HCT116 (cell line): ENCODE data around the gene MYLK. TPM values are rescaled to one million over a fixed set of nuclear protein-coding genes. Genes with fewer than 3 reads are reported as not detected.

ENCODE experiments used
- ATAC-seq: fragments of 200-7000 bp; cut with Tn5 transposase; 2 replicates; pipeline ENCODE4 v1.9.1; 2020; ENCODE audit warnings: mild to moderate bottlenecking, moderate library complexity
- BruUV-seq: library from RNA; stranded (reverse); fragments of 400-500 nt; replicated peaks from 2 replicates; lab custom pipeline; 2021; lab: Mats Ljungman, UMichigan
- CTCF ChIA-PET: fragments of 300-600 bp; sonication (Branson Sonifier 250); formaldehyde crosslinking; loops from one replicate; lab custom pipeline; 2021; ENCODE audit warnings: antibody characterized with exemption; lab: Charles Lee
- POLR2A ChIA-PET: fragments of 300-600, 350-600 bp; sonication (Branson Sonifier 250); formaldehyde crosslinking; loops from one replicate; lab custom pipeline; 2021; ENCODE audit warnings: antibody characterized with exemption; lab: Charles Lee
- RAD21 ChIA-PET, 2 experiments: fragments of 300-600 bp; sonication (Branson Sonifier 250); formaldehyde crosslinking; loops; one replicate each; lab custom pipeline; 2023; ENCODE audit warnings: low total read pairs in 2 of 2; ENCODE audit not compliant: uncharacterized antibody in 2 of 2, unreplicated experiment in 2 of 2, low non-redundant PET in 1 of 2; lab: Charles Lee
- DNase-seq: peaks from one replicate; pipeline ENCODE4 v3.0.0-alpha.2; 2010; ENCODE audit warnings: low read depth, low spot score
- H2AFZ ChIP-seq: fragments of 200-600 bp; shearing (Covaris generic), sonication (generic); 2 replicates; pipeline ENCODE4 v1.6.1; 2017; ENCODE audit warnings: low read depth, mixed run types, mixed read lengths, antibody characterized with exemption, low read length; ENCODE audit not compliant: poor library complexity, severe bottlenecking
- H3K27ac ChIP-seq: 2 replicates; pipeline ENCODE4 v1.5.1; 2012; ENCODE audit warnings: low read depth, low read length
- H3K27me3 ChIP-seq: fragments of 200-600 bp; sonication (generic); 2 replicates; pipeline ENCODE4 v1.6.1; 2016; ENCODE audit warnings: mixed run types, low read length, mixed read lengths; ENCODE audit not compliant: insufficient read depth
- H3K36me3 ChIP-seq, 2 experiments: fragments of 200-500 bp in 1 of 2; fragments of 200-600 bp in 1 of 2; sonication (Bioruptor generic) in 1 of 2; sonication (generic) in 1 of 2; 2 replicates each; pipeline versions ENCODE4 v1.5.1 to v1.6.1; 2014 to 2016; ENCODE audit warnings: low read length in 2 of 2, inconsistent platforms in 1 of 2, mixed read lengths in 1 of 2, mixed run types in 1 of 2; ENCODE audit not compliant: insufficient read depth in 2 of 2, control insufficient read depth in 1 of 2
- H3K4me1 ChIP-seq, 2 experiments: fragments of 200-600 bp in 1 of 2; sonication (generic) in 1 of 2; 2 replicates each; pipeline versions ENCODE4 v1.5.1 to v1.6.1; 2012 to 2017; ENCODE audit warnings: low read length in 2 of 2, inconsistent platforms in 1 of 2, mild to moderate bottlenecking in 1 of 2, mixed read lengths in 1 of 2, mixed run types in 1 of 2, moderate library complexity in 1 of 2; ENCODE audit not compliant: insufficient read depth in 2 of 2, control insufficient read depth in 1 of 2
- H3K4me2 ChIP-seq: fragments of 200-600 bp; sonication (generic); 2 replicates; pipeline ENCODE4 v1.6.1; 2017; ENCODE audit warnings: mixed run types, low read length, mixed read lengths
- H3K4me3 ChIP-seq, 2 experiments: fragments of 200-600 bp in 1 of 2; sonication (generic) in 1 of 2; replicated peaks in 1 of 2; 2 replicates each; pipeline ENCODE4 v1.5.1; 2011 to 2016; ENCODE audit warnings: low read length in 2 of 2, control low read depth in 1 of 2, low read depth in 1 of 2, mild to moderate bottlenecking in 1 of 2, mixed read lengths in 1 of 2, mixed run types in 1 of 2
- H3K79me2 ChIP-seq: fragments of 200-600 bp; sonication (generic); 2 replicates; pipeline ENCODE4 v1.6.1; 2017; ENCODE audit warnings: mild to moderate bottlenecking, mixed run types, low read length, moderate library complexity, mixed read lengths; ENCODE audit not compliant: insufficient read depth
- H3K9ac ChIP-seq: fragments of 200-600 bp; sonication (generic); 2 replicates; pipeline ENCODE4 v1.6.1; 2016; ENCODE audit warnings: low read length, mixed read lengths
- H3K9me2 ChIP-seq: fragments of 200-600 bp; sonication (generic), shearing (Covaris generic); 2 replicates; pipeline ENCODE4 v1.6.1; 2017; ENCODE audit warnings: mixed run types, mild to moderate bottlenecking, moderate library complexity; ENCODE audit not compliant: insufficient read depth
- H3K9me3 ChIP-seq, 2 experiments: fragments of 200-500 bp in 1 of 2; fragments of 200-600 bp in 1 of 2; sonication (Bioruptor generic) in 1 of 2; sonication (generic) in 1 of 2; 2 replicates each; pipeline ENCODE4 v1.6.1; 2014 to 2017; ENCODE audit warnings: low read length in 2 of 2, mixed read lengths in 2 of 2, inconsistent platforms in 1 of 2, low read depth in 1 of 2, mild to moderate bottlenecking in 1 of 2, mixed run types in 1 of 2, moderate library complexity in 1 of 2; ENCODE audit not compliant: control insufficient read depth in 1 of 2, insufficient read depth in 1 of 2
- H4K20me1 ChIP-seq: fragments of 200-600 bp; sonication (generic), shearing (Covaris generic); 2 replicates; pipeline ENCODE4 v1.6.1; 2017; ENCODE audit warnings: mixed run types, mild to moderate bottlenecking, moderate library complexity; ENCODE audit not compliant: insufficient read depth
- CBX3 ChIP-seq: IDR thresholded peaks from 2 replicates; pipeline ENCODE4 v1.6.1; 2012; ENCODE audit warnings: low read depth
- CEBPB ChIP-seq: IDR thresholded peaks from 2 replicates; pipeline ENCODE4 v1.6.1; 2012; ENCODE audit warnings: low read depth
- EGR1 ChIP-seq: IDR thresholded peaks from 2 replicates; pipeline ENCODE4 v1.6.1; 2012; ENCODE audit warnings: low read depth
- ELF1 ChIP-seq: IDR thresholded peaks from 2 replicates; pipeline ENCODE4 v1.6.1; 2012; ENCODE audit warnings: low read depth, borderline replicate concordance
- EZH2 ChIP-seq: fragments of 200-600 bp; sonication (generic); IDR thresholded peaks from 2 replicates; pipeline ENCODE4 v1.6.1; 2017; ENCODE audit warnings: antibody characterized with exemption, mixed run types
- FOSL1 ChIP-seq: IDR thresholded peaks from 2 replicates; pipeline ENCODE4 v1.6.1; 2012; ENCODE audit warnings: low read depth
- JUND ChIP-seq: IDR thresholded peaks from 2 replicates; pipeline ENCODE4 v1.6.1; 2012
- POLR2AphosphoS5 ChIP-seq: IDR thresholded peaks from 2 replicates; pipeline ENCODE4 v1.6.1; 2011; ENCODE audit warnings: mild to moderate bottlenecking, low read depth, low read length, moderate library complexity
- SP1 ChIP-seq: IDR thresholded peaks from 2 replicates; pipeline ENCODE4 v1.6.1; 2012; ENCODE audit warnings: low read depth
- SRF ChIP-seq: IDR thresholded peaks from 2 replicates; pipeline ENCODE4 v1.6.1; 2012; ENCODE audit warnings: low read depth
- TCF7L2 ChIP-seq: IDR thresholded peaks from 2 replicates; pipeline ENCODE4 v1.7.0; 2011; ENCODE audit warnings: borderline replicate concordance, inconsistent platforms; ENCODE audit not compliant: insufficient read depth, insufficient read length; ENCODE audit errors: extremely low read depth
- ZFX ChIP-seq: fragments of 450-650 bp; IDR thresholded peaks from 2 replicates; pipeline ENCODE4 v1.6.1; 2017
- ZNF274 ChIP-seq: fragments of 200-500 bp; sonication (Bioruptor generic); IDR thresholded peaks from 2 replicates; pipeline ENCODE4 v1.6.1; 2014; ENCODE audit warnings: mild to moderate bottlenecking, low read depth, low read length, inconsistent platforms
- intact Hi-C: fragments of 100-400 bp; cut with micrococcal nuclease; formaldehyde crosslinking; loops from 2 replicates; pipeline ENCODE4 v1.10.0; 2022
- total RNA-seq: library from RNA; stranded (reverse); gene quantifications from one replicate; pipeline ENCODE4 v1.2.1, GENCODE V29; 2021; ENCODE audit not compliant: unreplicated experiment
- TF ChIP-seq, protein P1 (sequence below): IDR thresholded peaks from 2 replicates; pipeline ENCODE4 v1.6.1; 2012
- TF ChIP-seq, protein P2 (sequence below), 3 experiments: fragments of 200-600 bp in 1 of 3; sonication (generic) in 1 of 3; IDR thresholded peaks in 2 of 3; conservative IDR thresholded peaks in 1 of 3; 2 replicates each; pipeline ENCODE4 v1.5.1; 2012 to 2017; ENCODE audit warnings: low read depth in 2 of 3, low read length in 2 of 3, antibody characterized with exemption in 1 of 3, borderline replicate concordance in 1 of 3, control low read depth in 1 of 3, mild to moderate bottlenecking in 1 of 3, mixed read lengths in 1 of 3, mixed run types in 1 of 3, moderate library complexity in 1 of 3; ENCODE audit not compliant: insufficient read depth in 1 of 3
- TF ChIP-seq, protein P3 (sequence below): IDR thresholded peaks from 2 replicates; pipeline ENCODE4 v1.6.1; 2012; ENCODE audit warnings: low read depth
- TF ChIP-seq, protein P4 (sequence below): IDR thresholded peaks from 2 replicates; pipeline ENCODE4 v1.6.1; 2011; ENCODE audit warnings: mild to moderate bottlenecking, low read length, moderate library complexity; ENCODE audit not compliant: insufficient replicate concordance; ENCODE audit errors: extremely low read depth
- TF ChIP-seq, protein P5 (sequence below): IDR thresholded peaks from 2 replicates; pipeline ENCODE4 v1.6.1; 2012

MYLK gene
- total RNA-seq, 1 experiment from 2014 or later = 3.8 TPM

- TF ChIP-seq, protein P1, sequence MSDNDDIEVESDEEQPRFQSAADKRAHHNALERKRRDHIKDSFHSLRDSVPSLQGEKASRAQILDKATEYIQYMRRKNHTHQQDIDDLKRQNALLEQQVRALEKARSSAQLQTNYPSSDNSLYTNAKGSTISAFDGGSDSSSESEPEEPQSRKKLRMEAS = no peak
- TF ChIP-seq CBX3 = no peak
Measured at GRCh38 chr3:123778991-123779622, 105.0 kb downstream of the MYLK start (continued).

- POLR2A ChIA-PET = no interaction called here
- no peaks in the 10 kb centered on the region for H3K36me3 ChIP-seq
- H3K9me3 ChIP-seq = no peaks in the 10 kb centered on the region
- no peak overlapping the region for H3K9ac ChIP-seq
- no TSS peak for BruUV-seq
- CTCF ChIA-PET = no interaction called here
- H4K20me1 ChIP-seq = no peaks in the 10 kb centered on the region
- DNase-seq = no peak
- intact Hi-C loops = no loop called here
- no peaks in the 10 kb centered on the region for H3K79me2 ChIP-seq
- H3K27me3 ChIP-seq = no peaks in the 10 kb centered on the region
- H3K9me2 ChIP-seq = no peaks in the 10 kb centered on the region
- RAD21 ChIA-PET = no interaction called here
- no peak overlapping the region for H3K4me3 ChIP-seq
- no peak overlapping the region for H3K4me2 ChIP-seq
- H2AFZ ChIP-seq = no peak overlapping the region
- no peak for ATAC-seq
- no peaks in the 10 kb centered on the region; a peak in 1 of 4 replicates for H3K4me1 ChIP-seq
- H3K27ac ChIP-seq = no peak overlapping the region
- TF ChIP-seq TCF7L2 = no peak
- TF ChIP-seq, protein P2, sequence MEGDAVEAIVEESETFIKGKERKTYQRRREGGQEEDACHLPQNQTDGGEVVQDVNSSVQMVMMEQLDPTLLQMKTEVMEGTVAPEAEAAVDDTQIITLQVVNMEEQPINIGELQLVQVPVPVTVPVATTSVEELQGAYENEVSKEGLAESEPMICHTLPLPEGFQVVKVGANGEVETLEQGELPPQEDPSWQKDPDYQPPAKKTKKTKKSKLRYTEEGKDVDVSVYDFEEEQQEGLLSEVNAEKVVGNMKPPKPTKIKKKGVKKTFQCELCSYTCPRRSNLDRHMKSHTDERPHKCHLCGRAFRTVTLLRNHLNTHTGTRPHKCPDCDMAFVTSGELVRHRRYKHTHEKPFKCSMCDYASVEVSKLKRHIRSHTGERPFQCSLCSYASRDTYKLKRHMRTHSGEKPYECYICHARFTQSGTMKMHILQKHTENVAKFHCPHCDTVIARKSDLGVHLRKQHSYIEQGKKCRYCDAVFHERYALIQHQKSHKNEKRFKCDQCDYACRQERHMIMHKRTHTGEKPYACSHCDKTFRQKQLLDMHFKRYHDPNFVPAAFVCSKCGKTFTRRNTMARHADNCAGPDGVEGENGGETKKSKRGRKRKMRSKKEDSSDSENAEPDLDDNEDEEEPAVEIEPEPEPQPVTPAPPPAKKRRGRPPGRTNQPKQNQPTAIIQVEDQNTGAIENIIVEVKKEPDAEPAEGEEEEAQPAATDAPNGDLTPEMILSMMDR (IDR thresholded peaks at IDR 0.05 in 2 of 3, conservative IDR thresholded peaks at IDR 0.05 in 1 of 3; ENCODE audit: borderline replicate concordance in 1 of 3, insufficient read depth in 1 of 3, low read depth in 2 of 3, low read length in 2 of 3) = no peak
- TF ChIP-seq, protein P3, sequence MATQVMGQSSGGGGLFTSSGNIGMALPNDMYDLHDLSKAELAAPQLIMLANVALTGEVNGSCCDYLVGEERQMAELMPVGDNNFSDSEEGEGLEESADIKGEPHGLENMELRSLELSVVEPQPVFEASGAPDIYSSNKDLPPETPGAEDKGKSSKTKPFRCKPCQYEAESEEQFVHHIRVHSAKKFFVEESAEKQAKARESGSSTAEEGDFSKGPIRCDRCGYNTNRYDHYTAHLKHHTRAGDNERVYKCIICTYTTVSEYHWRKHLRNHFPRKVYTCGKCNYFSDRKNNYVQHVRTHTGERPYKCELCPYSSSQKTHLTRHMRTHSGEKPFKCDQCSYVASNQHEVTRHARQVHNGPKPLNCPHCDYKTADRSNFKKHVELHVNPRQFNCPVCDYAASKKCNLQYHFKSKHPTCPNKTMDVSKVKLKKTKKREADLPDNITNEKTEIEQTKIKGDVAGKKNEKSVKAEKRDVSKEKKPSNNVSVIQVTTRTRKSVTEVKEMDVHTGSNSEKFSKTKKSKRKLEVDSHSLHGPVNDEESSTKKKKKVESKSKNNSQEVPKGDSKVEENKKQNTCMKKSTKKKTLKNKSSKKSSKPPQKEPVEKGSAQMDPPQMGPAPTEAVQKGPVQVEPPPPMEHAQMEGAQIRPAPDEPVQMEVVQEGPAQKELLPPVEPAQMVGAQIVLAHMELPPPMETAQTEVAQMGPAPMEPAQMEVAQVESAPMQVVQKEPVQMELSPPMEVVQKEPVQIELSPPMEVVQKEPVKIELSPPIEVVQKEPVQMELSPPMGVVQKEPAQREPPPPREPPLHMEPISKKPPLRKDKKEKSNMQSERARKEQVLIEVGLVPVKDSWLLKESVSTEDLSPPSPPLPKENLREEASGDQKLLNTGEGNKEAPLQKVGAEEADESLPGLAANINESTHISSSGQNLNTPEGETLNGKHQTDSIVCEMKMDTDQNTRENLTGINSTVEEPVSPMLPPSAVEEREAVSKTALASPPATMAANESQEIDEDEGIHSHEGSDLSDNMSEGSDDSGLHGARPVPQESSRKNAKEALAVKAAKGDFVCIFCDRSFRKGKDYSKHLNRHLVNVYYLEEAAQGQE = no peak
- no peak for TF ChIP-seq EZH2
- no peak for TF ChIP-seq JUND
- TF ChIP-seq SP1 = no peak
- no peak for TF ChIP-seq ZNF274
- TF ChIP-seq, protein P4, sequence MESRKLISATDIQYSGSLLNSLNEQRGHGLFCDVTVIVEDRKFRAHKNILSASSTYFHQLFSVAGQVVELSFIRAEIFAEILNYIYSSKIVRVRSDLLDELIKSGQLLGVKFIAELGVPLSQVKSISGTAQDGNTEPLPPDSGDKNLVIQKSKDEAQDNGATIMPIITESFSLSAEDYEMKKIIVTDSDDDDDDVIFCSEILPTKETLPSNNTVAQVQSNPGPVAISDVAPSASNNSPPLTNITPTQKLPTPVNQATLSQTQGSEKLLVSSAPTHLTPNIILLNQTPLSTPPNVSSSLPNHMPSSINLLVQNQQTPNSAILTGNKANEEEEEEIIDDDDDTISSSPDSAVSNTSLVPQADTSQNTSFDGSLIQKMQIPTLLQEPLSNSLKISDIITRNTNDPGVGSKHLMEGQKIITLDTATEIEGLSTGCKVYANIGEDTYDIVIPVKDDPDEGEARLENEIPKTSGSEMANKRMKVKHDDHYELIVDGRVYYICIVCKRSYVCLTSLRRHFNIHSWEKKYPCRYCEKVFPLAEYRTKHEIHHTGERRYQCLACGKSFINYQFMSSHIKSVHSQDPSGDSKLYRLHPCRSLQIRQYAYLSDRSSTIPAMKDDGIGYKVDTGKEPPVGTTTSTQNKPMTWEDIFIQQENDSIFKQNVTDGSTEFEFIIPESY = no peak
- no peak for TF ChIP-seq FOSL1
- no peak for TF ChIP-seq ZFX
- no peak for TF ChIP-seq POLR2AphosphoS5
- TF ChIP-seq SRF = no peak
- TF ChIP-seq ELF1 = no peak
- TF ChIP-seq CEBPB = no peak
- TF ChIP-seq, protein P5, sequence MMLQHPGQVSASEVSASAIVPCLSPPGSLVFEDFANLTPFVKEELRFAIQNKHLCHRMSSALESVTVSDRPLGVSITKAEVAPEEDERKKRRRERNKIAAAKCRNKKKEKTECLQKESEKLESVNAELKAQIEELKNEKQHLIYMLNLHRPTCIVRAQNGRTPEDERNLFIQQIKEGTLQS = no peak
- TF ChIP-seq EGR1 = no peak
Measured at GRCh38 chr3:123778525-123778924, 105.6 kb downstream of the MYLK start.
